Measurements from ENCODE around the gene C7.
"Not testable (repeated sequence)": the region's sequence is repeated elsewhere in the genome, so short reads cannot be mapped to it uniquely, and the experiment has no call there.

C7 gene

GRCh38 chr5:40991168-40991980 lies 82.1 kb downstream of the C7 start:
- DNase-seq: peak; percentile 10

- DNase-seq: no peak
These were observed 82.8 kb downstream of the C7 start for GRCh38 chr5:40991981-40992559.

GRCh38 chr5:40995801-40996586 lies 86.7 kb downstream of the C7 start:
- no peak for DNase-seq

GRCh38 chr5:40999142-40999541 lies 89.8 kb downstream of the C7 start:
- no peak for DNase-seq

GRCh38 chr5:40999966-41000365 lies 90.7 kb downstream of the C7 start:
- DNase-seq: no peak

- no peak for DNase-seq
These were observed 94.5 kb downstream of the C7 start for GRCh38 chr5:41003670-41004376.

GRCh38 chr5:41004931-41005330 lies 95.6 kb downstream of the C7 start:
- no peak for DNase-seq

GRCh38 chr5:41009232-41009631 lies 99.9 kb downstream of the C7 start:
- no peak for DNase-seq

GRCh38 chr5:41010572-41010971 lies 101.3 kb downstream of the C7 start:
- no peak for DNase-seq

- no peak for DNase-seq
These were observed 103.0 kb downstream of the C7 start for GRCh38 chr5:41012318-41012717.

GRCh38 chr5:41022600-41022999 lies 113.3 kb downstream of the C7 start:
- DNase-seq: not testable (repeated sequence)
